GM12878 (cell line): Measurements from ENCODE around the gene SPA17. TPM values are rescaled to one million over a fixed set of nuclear protein-coding genes. Genes with fewer than 3 reads are reported as not detected.

Experiments used
- ATAC-seq: fragments of 200-7000 bp; cut with Tn5 transposase; 3 replicates; pipeline ENCODE4 v1.9.1; 2020; ENCODE audit warnings: mild to moderate bottlenecking, moderate library complexity
- BruUV-seq: library from RNA; stranded (reverse); fragments of 400-500 nt; replicated peaks from 2 replicates; lab custom pipeline; 2021; lab: Mats Ljungman, UMichigan
- CTCF ChIA-PET: fragments of 300-600 bp; sonication (Branson Sonifier 250); formaldehyde crosslinking; extraction: SDS; loops from one replicate; lab custom pipeline; 2021; ENCODE audit warnings: inconsistent platforms; lab: Yijun Ruan, JAX
- POLR2A ChIA-PET: fragments of 350-600 bp; formaldehyde crosslinking; extraction: SDS; loops from one replicate; lab custom pipeline; 2021; ENCODE audit warnings: inconsistent platforms; lab: Charles Lee
- RAD21 ChIA-PET: fragments of 300-600 bp; sonication (Branson Sonifier 250); formaldehyde crosslinking; loops from one replicate; lab custom pipeline; 2023; ENCODE audit warnings: antibody characterized with exemption; ENCODE audit not compliant: unreplicated experiment; lab: Charles Lee
- SMC1A ChIA-PET: fragments of 300-600 bp; sonication (Branson Sonifier 250); formaldehyde crosslinking; loops from one replicate; lab custom pipeline; 2023; ENCODE audit not compliant: unreplicated experiment, uncharacterized antibody; lab: Charles Lee
- DNase-seq: peaks from one replicate; pipeline ENCODE4 v3.0.0-alpha.2; 2011; ENCODE audit warnings: low read depth, low spot score
- FAIRE-seq: peaks from 3 replicates; lab custom pipeline; 2011; peaks lifted over from hg19 to GRCh38; lab: Jason Lieb, UNC
- H2AFZ ChIP-seq: 2 replicates; pipeline ENCODE4 v1.6.0; 2011; ENCODE audit warnings: low read depth, low read length, control low read depth; ENCODE audit not compliant: control insufficient read depth
- H3K27ac ChIP-seq: 2 replicates; pipeline ENCODE4 v1.5.1; 2011; ENCODE audit warnings: control low read depth; ENCODE audit not compliant: control insufficient read depth, insufficient read depth
- H3K27me3 ChIP-seq, 2 experiments: replicated peaks in 1 of 2; 2 replicates each; pipeline versions ENCODE4 v1.6.0 to v1.6.1; 2011; ENCODE audit warnings: low read length in 1 of 2; ENCODE audit not compliant: control insufficient read depth in 2 of 2, insufficient read depth in 2 of 2
- H3K36me3 ChIP-seq, 2 experiments: 2 replicates each; pipeline ENCODE4 v1.5.1; 2011; ENCODE audit warnings: low read length in 1 of 2; ENCODE audit not compliant: control insufficient read depth in 2 of 2, insufficient read depth in 2 of 2
- H3K4me1 ChIP-seq: 2 replicates; pipeline ENCODE4 v1.6.1; 2011; ENCODE audit warnings: mild to moderate bottlenecking, low read length, moderate library complexity, mixed read lengths; ENCODE audit not compliant: control insufficient read depth, insufficient read depth
- H3K4me2 ChIP-seq: 2 replicates; pipeline ENCODE4 v1.6.0; 2011; ENCODE audit warnings: control low read depth; ENCODE audit not compliant: control insufficient read depth, insufficient read depth
- H3K4me3 ChIP-seq: fragments of 200-600 bp; sonication (generic); 2 replicates; pipeline ENCODE4 v1.5.1; 2016
- H3K79me2 ChIP-seq: 2 replicates; pipeline ENCODE4 v1.6.0; 2011; ENCODE audit warnings: low read length; ENCODE audit not compliant: control insufficient read depth, insufficient read depth
- H3K9ac ChIP-seq: 2 replicates; pipeline ENCODE4 v1.8.0; 2011; ENCODE audit warnings: low read length, control low read depth, mixed read lengths; ENCODE audit not compliant: control insufficient read depth, insufficient read depth
- H3K9me3 ChIP-seq: replicated peaks from 3 replicates; pipeline ENCODE4 v1.5.1; 2011; ENCODE audit warnings: mild to moderate bottlenecking, low read length; ENCODE audit not compliant: control insufficient read depth, insufficient read depth
- H4K20me1 ChIP-seq: 2 replicates; pipeline ENCODE4 v1.6.0; 2011; ENCODE audit not compliant: control insufficient read depth, insufficient read depth
- DPF2 ChIP-seq: fragments of 450-650 bp; IDR thresholded peaks from 2 replicates; pipeline ENCODE4 v1.6.1; 2017; ENCODE audit warnings: mild to moderate bottlenecking
- FOS ChIP-seq: IDR thresholded peaks from 3 replicates; pipeline ENCODE4 v1.6.1; 2011; ENCODE audit warnings: borderline replicate concordance; ENCODE audit not compliant: insufficient read length; ENCODE audit errors: extremely low read depth
- GABPA ChIP-seq: IDR thresholded peaks from 2 replicates; pipeline ENCODE4 v1.6.1; 2014; ENCODE audit warnings: antibody characterized with exemption, low read depth, mild to moderate bottlenecking, inconsistent platforms
- HDAC6 ChIP-seq: fragments of 200-600 bp; sonication (generic); IDR thresholded peaks from one replicate; pipeline ENCODE4 v1.8.0; 2017; ENCODE audit warnings: antibody characterized with exemption; ENCODE audit not compliant: unreplicated experiment
- JUND ChIP-seq: IDR thresholded peaks from 2 replicates; pipeline ENCODE4 v1.6.1; 2012; ENCODE audit warnings: low read depth, mild to moderate bottlenecking, low read length, improper control_type of control experiment, moderate library complexity
- MEF2A ChIP-seq: IDR thresholded peaks from 2 replicates; pipeline ENCODE4 v1.6.1; 2011; ENCODE audit warnings: low read depth, mild to moderate bottlenecking, low read length, moderate library complexity; ENCODE audit not compliant: insufficient read depth
- NR2C2 ChIP-seq: IDR thresholded peaks from 2 replicates; pipeline ENCODE4 v1.6.1; 2011; ENCODE audit warnings: borderline replicate concordance, low read depth; ENCODE audit not compliant: control insufficient read depth, insufficient read length
- NRF1 ChIP-seq: conservative IDR thresholded peaks from 2 replicates; pipeline ENCODE4 v1.6.1; 2011; ENCODE audit warnings: mild to moderate bottlenecking, low read depth, low read length, improper control_type of control experiment
- RB1 ChIP-seq: fragments of 450-650 bp; formaldehyde crosslinking; IDR thresholded peaks from 2 replicates; pipeline ENCODE4 v1.6.1; 2017; ENCODE audit warnings: mild to moderate bottlenecking, borderline replicate concordance
- RELA ChIP-seq: fragments of 450-650 bp; IDR thresholded peaks from 2 replicates; pipeline ENCODE4 v1.8.0; 2014; ENCODE audit warnings: borderline replicate concordance; ENCODE audit not compliant: partially characterized antibody
- RUNX3 ChIP-seq: IDR thresholded peaks from 2 replicates; pipeline ENCODE4 v1.6.1; 2012; ENCODE audit warnings: low read length, inconsistent platforms
- SMAD5 ChIP-seq: IDR thresholded peaks from 2 replicates; pipeline ENCODE4 v1.6.1; 2016; ENCODE audit warnings: antibody characterized with exemption, low read depth
- STAT3 ChIP-seq: IDR thresholded peaks from 2 replicates; pipeline ENCODE4 v1.6.1; 2011; ENCODE audit warnings: low read depth, low read length, improper control_type of control experiment
- TARDBP ChIP-seq: IDR thresholded peaks from 2 replicates; pipeline ENCODE4 v1.6.1; 2016; ENCODE audit warnings: borderline replicate concordance
- TCF7 ChIP-seq: IDR thresholded peaks from 2 replicates; pipeline ENCODE4 v1.6.1; 2014; ENCODE audit warnings: antibody characterized with exemption, borderline replicate concordance
- USF1 ChIP-seq: IDR thresholded peaks from 2 replicates; pipeline ENCODE4 v1.6.1; 2011; ENCODE audit warnings: borderline replicate concordance, low read depth, mild to moderate bottlenecking, moderate library complexity, mixed read lengths, low read length; ENCODE audit not compliant: insufficient read depth; ENCODE audit errors: extremely low read length
- ZNF24 ChIP-seq: fragments of 450-650 bp; IDR thresholded peaks from 2 replicates; pipeline ENCODE4 v1.6.1; 2017; ENCODE audit warnings: antibody characterized with exemption, mild to moderate bottlenecking
- ZSCAN29 ChIP-seq: fragments of 450-650 bp; IDR thresholded peaks from 2 replicates; pipeline ENCODE4 v1.6.1; 2017; ENCODE audit warnings: mild to moderate bottlenecking, moderate library complexity
- WGBS: methylation state at CpG from one replicate; pipeline ENCODE4 v1.1.6; 2016; ENCODE audit warnings: low lambda C conversion rate; ENCODE audit not compliant: insufficient replicate concordance, insufficient coverage; ENCODE audit errors: missing lambda C conversion rate; 5-methylcytosine and 5-hydroxymethylcytosine counted together
- in situ Hi-C: fragments of 300-500 bp; cut with MboI; formaldehyde crosslinking; loops from 9 replicates; pipeline ENCODE4 v1.14.3; 2018; ENCODE audit warnings: mixed read lengths
- intact Hi-C: fragments of 100-400 bp; cut with micrococcal nuclease; formaldehyde crosslinking; loops from one replicate; pipeline ENCODE4 v1.14.2; 2022; ENCODE audit not compliant: unreplicated experiment
- polyA plus RNA-seq, 11 experiments: library from polyadenylated mRNA; depleted of rRNA in 4 of 11; unstranded in 6 of 11; stranded (reverse) in 5 of 11; fragments of >200 nt; fragmentation: Nextera tagmentation in 4 of 11; fragmentation: Illumina TruSeq in 1 of 11; extraction: Ambion mirVana in 4 of 11; extraction: Trizol in 1 of 11; gene quantifications; 1 replicate in 1 of 11; 2 replicates in 10 of 11; pipeline versions ENCODE4 v1.2.1 to v1.2.3, GENCODE V29; 2011 to 2016; ENCODE audit warnings: inconsistent platforms in 2 of 11, missing spikeins in 2 of 11, low read depth in 1 of 11
- total RNA-seq, 4 experiments: library from RNA; depleted of rRNA in 3 of 4; stranded (reverse); fragments of >200 nt in 3 of 4; fragmentation: Illumina TruSeq in 1 of 4; extraction: Trizol in 1 of 4; gene quantifications; 2 replicates each; pipeline versions ENCODE4 v1.2.1 to v1.2.3, GENCODE V29; 2013 to 2021

SPA17 gene
- total and polyA plus RNA-seq, 10 of the 15 experiments (the other 5 are each of a cell fraction or from before 2014, with no cell fraction given) = 2.9 to 13.2 (median 8.5) TPM

GRCh38 chr11:124669193-124669592, 4.5 kb upstream of the SPA17 start (continued):
- no peak for TF ChIP-seq NR2C2
- TF ChIP-seq SMAD5 = no peak
- no peak for TF ChIP-seq RELA
- no peak for TF ChIP-seq TCF7
- no peak for TF ChIP-seq TARDBP
- TF ChIP-seq ZNF24 = no peak
- TF ChIP-seq DPF2 = no peak
- TF ChIP-seq ZSCAN29 = no peak

DNA sequence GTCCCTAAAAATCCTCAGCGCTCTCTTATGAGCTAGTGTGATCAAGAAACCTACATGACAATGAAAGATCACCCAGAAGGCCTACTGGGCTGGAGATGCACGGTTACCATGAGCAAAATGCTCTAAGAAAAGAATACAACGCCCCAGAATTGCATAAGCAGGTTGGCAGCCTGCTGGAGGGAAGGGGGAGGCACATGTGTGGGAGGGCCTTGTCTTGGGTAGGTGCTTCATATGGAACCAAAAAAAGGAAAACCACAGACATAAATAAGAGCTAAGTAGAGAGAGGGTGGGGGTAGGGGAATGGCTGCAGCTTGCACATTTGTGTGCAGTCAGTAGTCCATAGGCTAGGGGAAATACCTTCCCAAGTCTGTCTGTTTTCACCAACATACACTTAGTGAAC, 3.0 kb upstream of the SPA17 start:
- intact Hi-C loops = no loop called here
- H3K9me3 ChIP-seq = no peaks in the 10 kb centered on the region
- 20% methylated on average over 3 of the region's 3 CpGs for WGBS
- peaks cover 7% of the 10 kb centered on the region for H3K4me1 ChIP-seq
- no peak for ATAC-seq
- RAD21 ChIA-PET = interaction anchor here (0.5 to 4.0 kb wide), 12 partner anchors 50 to 167 kb away, joined by 3 to 67 read pairs (median 16); partner anchors contain the start of genes ESAM and NRGN
- no TSS peak for BruUV-seq
- in situ Hi-C loops = loop anchor here (5.0 kb wide), 2 partner anchors 92 to 167 kb away; partner anchors contain the start of gene ESAM
- TF ChIP-seq HDAC6 (no peak), USF1 (no peak), RUNX3 (peak; percentile 78), RB1 (no peak), GABPA (no peak), NRF1 (no peak), MEF2A (0 out of 2 replicates have a peak, but pooled peaks have one; percentile 11), JUND (no peak), FOS (no peak), STAT3 (no peak)
- SMC1A ChIA-PET = interaction anchor here (0.8 to 6.5 kb wide), 18 partner anchors 11 to 166 kb away, joined by 3 to 93 read pairs (median 8); partner anchors contain the start of genes ESAM, MSANTD2 and NRGN
- POLR2A ChIA-PET = interaction anchor here (0.8 to 1.7 kb wide), 4 partner anchors 49 to 162 kb away, joined by 3 to 8 read pairs (median 4); no protein-coding TSS in a partner anchor
- H3K79me2 ChIP-seq = no peaks in the 10 kb centered on the region
- H3K9ac ChIP-seq = no peak overlapping the region
- H3K4me3 ChIP-seq = no peak overlapping the region
- FAIRE-seq = no peak
- H4K20me1 ChIP-seq = no peaks in the 10 kb centered on the region
- no peak for DNase-seq
- CTCF ChIA-PET = interaction anchor here (0.6 to 7.1 kb wide), 24 partner anchors 9 to 171 kb away, joined by 3 to 190 read pairs (median 5); partner anchors contain the start of genes ESAM and NRGN
- no peak overlapping the region for H2AFZ ChIP-seq
- H3K27ac ChIP-seq = no peak overlapping the region
- H3K27me3 ChIP-seq = no peaks in the 10 kb centered on the region
- no peaks in the 10 kb centered on the region for H3K36me3 ChIP-seq
- H3K4me2 ChIP-seq = no peak overlapping the region
